HG03139 (cell line): ENCODE results near the gene CNTN2.

Experiments used
- ATAC-seq: cut with Tn5 transposase; IDR thresholded peaks from one replicate; pipeline ENCODE4 v1.9.1; 2021; ENCODE audit not compliant: unreplicated experiment

CNTN2 gene

GRCh38 chr1:205071028-205071409, 28.0 kb downstream of the CNTN2 start:
- ATAC-seq = no peak

- ATAC-seq = no peak
Measured at GRCh38 chr1:205071801-205072200, 28.8 kb downstream of the CNTN2 start.

- no peak for ATAC-seq
Measured at GRCh38 chr1:205072286-205072685, 29.3 kb downstream of the CNTN2 start.

- ATAC-seq = no peak
Measured at GRCh38 chr1:205072881-205073280, 29.9 kb downstream of the CNTN2 start.

GRCh38 chr1:205073511-205073910, 30.5 kb downstream of the CNTN2 start:
- no peak for ATAC-seq

GRCh38 chr1:205074084-205074483, 31.1 kb downstream of the CNTN2 start:
- no peak for ATAC-seq

- no peak for ATAC-seq
Measured at GRCh38 chr1:205074513-205074912, 31.5 kb downstream of the CNTN2 start.

GRCh38 chr1:205075642-205076155, 32.7 kb downstream of the CNTN2 start:
- no peak for ATAC-seq

GRCh38 chr1:205076245-205076761, 33.3 kb downstream of the CNTN2 start:
- no peak for ATAC-seq

- ATAC-seq = no peak
Measured at GRCh38 chr1:205077158-205077933, 34.3 kb downstream of the CNTN2 start.

GRCh38 chr1:205077934-205078311, 34.9 kb downstream of the CNTN2 start:
- ATAC-seq = no peak

GRCh38 chr1:205082431-205082830, 39.4 kb downstream of the CNTN2 start:
- no peak for ATAC-seq

GRCh38 chr1:205084360-205084759, 41.3 kb downstream of the CNTN2 start, which contains the start of gene TMEM81:
TMEM81 (minus strand) TSS chr1:205084460; CDS start chr1:205084320, 140 bp downstream.
- ATAC-seq = no peak

GRCh38 chr1:205088341-205088740, 45.3 kb downstream of the CNTN2 start:
- ATAC-seq = no peak

GRCh38 chr1:205091043-205091740, 48.2 kb downstream of the CNTN2 start:
- no peak for ATAC-seq

GRCh38 chr1:205095422-205095821, 52.4 kb downstream of the CNTN2 start:
- no peak for ATAC-seq

GRCh38 chr1:205098242-205098641, 55.2 kb downstream of the CNTN2 start:
- ATAC-seq = no peak

GRCh38 chr1:205102404-205102803, 59.4 kb downstream of the CNTN2 start:
- no peak for ATAC-seq

GRCh38 chr1:205107327-205107726, 64.3 kb downstream of the CNTN2 start:
- no peak for ATAC-seq

- ATAC-seq = no peak
Measured at GRCh38 chr1:205108464-205108863, 65.5 kb downstream of the CNTN2 start.

GRCh38 chr1:205109269-205109668, 66.3 kb downstream of the CNTN2 start:
- ATAC-seq = no peak

- no peak for ATAC-seq
Measured at GRCh38 chr1:205109711-205110110, 66.7 kb downstream of the CNTN2 start.
